ENCODE measurements around the gene ATP9B. TPM values are rescaled to one million over a fixed set of nuclear protein-coding genes. Genes with fewer than 3 reads are reported as not detected.
"Not testable (repeated sequence)": the region's sequence is repeated elsewhere in the genome, so short reads cannot be mapped to it uniquely, and the experiment has no call there.

The ATP9B gene
- total RNA-seq, 2 donors from 2014 or later, result 29.1 to 38.1 TPM

DNA sequence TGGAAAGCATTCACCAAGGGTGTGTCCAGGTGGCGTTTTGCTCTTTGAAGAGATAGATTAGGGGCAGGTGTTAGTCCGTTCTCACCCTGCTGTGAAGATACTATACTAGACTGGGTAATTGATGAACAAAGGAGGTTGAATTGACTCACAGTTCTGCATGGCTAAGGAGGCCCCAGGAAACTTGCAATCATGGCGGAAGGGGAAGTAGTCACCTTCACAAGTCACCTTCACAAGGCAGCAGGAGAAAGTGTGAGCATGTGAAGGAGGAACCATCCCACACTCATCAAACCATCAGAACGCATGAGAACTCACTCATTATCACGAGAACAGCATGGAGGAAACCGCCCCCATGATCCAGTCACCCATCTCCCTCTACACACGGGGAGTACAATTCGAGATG lies 190.8 kb downstream of the ATP9B start:
- TF ChIP-seq, protein P1, sequence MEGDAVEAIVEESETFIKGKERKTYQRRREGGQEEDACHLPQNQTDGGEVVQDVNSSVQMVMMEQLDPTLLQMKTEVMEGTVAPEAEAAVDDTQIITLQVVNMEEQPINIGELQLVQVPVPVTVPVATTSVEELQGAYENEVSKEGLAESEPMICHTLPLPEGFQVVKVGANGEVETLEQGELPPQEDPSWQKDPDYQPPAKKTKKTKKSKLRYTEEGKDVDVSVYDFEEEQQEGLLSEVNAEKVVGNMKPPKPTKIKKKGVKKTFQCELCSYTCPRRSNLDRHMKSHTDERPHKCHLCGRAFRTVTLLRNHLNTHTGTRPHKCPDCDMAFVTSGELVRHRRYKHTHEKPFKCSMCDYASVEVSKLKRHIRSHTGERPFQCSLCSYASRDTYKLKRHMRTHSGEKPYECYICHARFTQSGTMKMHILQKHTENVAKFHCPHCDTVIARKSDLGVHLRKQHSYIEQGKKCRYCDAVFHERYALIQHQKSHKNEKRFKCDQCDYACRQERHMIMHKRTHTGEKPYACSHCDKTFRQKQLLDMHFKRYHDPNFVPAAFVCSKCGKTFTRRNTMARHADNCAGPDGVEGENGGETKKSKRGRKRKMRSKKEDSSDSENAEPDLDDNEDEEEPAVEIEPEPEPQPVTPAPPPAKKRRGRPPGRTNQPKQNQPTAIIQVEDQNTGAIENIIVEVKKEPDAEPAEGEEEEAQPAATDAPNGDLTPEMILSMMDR (conservative IDR thresholded peaks at IDR 0.05), result no peak
- 94 to 97% methylated on average over 3 to 8 of the region's 8 CpGs for WGBS, 2 experiments (ENCODE audit: insufficient coverage in 1 of 2, insufficient read length in 1 of 2)
- no peaks in the 10 kb centered on the region for H3K27me3 Mint-ChIP-seq (ENCODE audit: insufficient read depth)
- no peak overlapping the region for H3K27ac Mint-ChIP-seq
- no peak for DNase-seq
- H3K4me1 Mint-ChIP-seq, result peaks cover 13% of the 10 kb centered on the region
- Histone ChIP-seq H3K4me1 (ENCODE audit: control insufficient read depth, insufficient read depth, low read length) (no peaks in the 10 kb centered on the region), H3K36me3 (ENCODE audit: control insufficient read depth, insufficient read depth, low read length) (peaks cover 3% of the 10 kb centered on the region), H3K27me3 (ENCODE audit: control insufficient read depth, insufficient read depth, low read length, poor library complexity, severe bottlenecking) (no peaks in the 10 kb centered on the region), H3K27ac (ENCODE audit: low read depth, low read length) (no peak overlapping the region), H3K9me3 (ENCODE audit: control insufficient read depth, low read length) (no peaks in the 10 kb centered on the region), H3K9ac (ENCODE audit: extremely low read depth, low read length, poor library complexity, severe bottlenecking) (no peak overlapping the region), H3K4me3 (ENCODE audit: low read length) (no peak overlapping the region)
- no peak overlapping the region for H3K4me3 Mint-ChIP-seq
- peaks cover 3% of the 10 kb centered on the region for H3K9me3 Mint-ChIP-seq
- peaks cover 13% of the 10 kb centered on the region for H3K36me3 Mint-ChIP-seq (ENCODE audit: low read depth)

DNA sequence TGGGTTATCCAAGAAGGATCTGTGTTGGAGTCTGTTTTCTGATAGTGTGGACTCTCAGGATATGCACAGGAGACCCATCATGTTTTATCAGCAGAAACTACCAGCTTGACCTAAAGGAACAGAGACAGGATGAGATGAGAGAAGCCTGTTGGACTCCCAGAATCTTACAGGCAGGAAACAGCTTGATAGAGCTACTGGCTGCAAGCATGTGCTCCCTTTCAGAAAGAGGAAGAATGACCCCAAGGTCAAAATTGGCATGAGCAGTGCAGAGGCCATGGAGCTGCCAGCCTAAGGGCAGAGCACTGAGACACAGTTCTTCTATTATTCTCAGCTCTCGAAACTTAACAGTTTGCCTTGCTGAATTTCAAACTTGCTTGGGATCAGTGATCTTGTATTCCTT lies 191.3 kb downstream of the ATP9B start:
- 100% methylated on average over 1 of the region's 1 CpG for WGBS, 2 experiments (ENCODE audit: insufficient coverage in 1 of 2, insufficient read length in 1 of 2)
- TF ChIP-seq, protein P1 (conservative IDR thresholded peaks at IDR 0.05), result no peak
- Histone ChIP-seq H3K36me3 (ENCODE audit: control insufficient read depth, insufficient read depth, low read length) (peaks cover 3% of the 10 kb centered on the region), H3K27ac (ENCODE audit: low read depth, low read length) (no peak overlapping the region), H3K27me3 (ENCODE audit: control insufficient read depth, insufficient read depth, low read length, poor library complexity, severe bottlenecking) (no peaks in the 10 kb centered on the region), H3K9me3 (ENCODE audit: control insufficient read depth, low read length) (no peaks in the 10 kb centered on the region), H3K4me3 (ENCODE audit: low read length) (no peak overlapping the region), H3K9ac (ENCODE audit: extremely low read depth, low read length, poor library complexity, severe bottlenecking) (no peak overlapping the region), H3K4me1 (ENCODE audit: control insufficient read depth, insufficient read depth, low read length) (no peaks in the 10 kb centered on the region)
- peaks cover 8% of the 10 kb centered on the region for H3K9me3 Mint-ChIP-seq
- H3K27ac Mint-ChIP-seq, result no peak overlapping the region
- DNase-seq, result no peak
- peaks cover 18% of the 10 kb centered on the region for H3K36me3 Mint-ChIP-seq (ENCODE audit: low read depth)
- no peak overlapping the region for H3K4me3 Mint-ChIP-seq
- H3K4me1 Mint-ChIP-seq, result peaks cover 8% of the 10 kb centered on the region
- no peaks in the 10 kb centered on the region for H3K27me3 Mint-ChIP-seq (ENCODE audit: insufficient read depth)

- Mint-ChIP-seq H3K36me3 (ENCODE audit: low read depth) (peaks cover 19% of the 10 kb centered on the region), H3K9me3 (peaks cover 11% of the 10 kb centered on the region)
- 87 to 93% methylated on average over 5 to 9 of the region's 9 CpGs for WGBS, 2 experiments (ENCODE audit: insufficient coverage in 1 of 2, insufficient read length in 1 of 2)
- DNase-seq; H3K27me3 Mint-ChIP-seq (ENCODE audit: insufficient read depth); H3K9ac ChIP-seq (ENCODE audit: extremely low read depth, low read length, poor library complexity, severe bottlenecking); H3K27me3 ChIP-seq (ENCODE audit: control insufficient read depth, insufficient read depth, low read length, poor library complexity, severe bottlenecking); H3K4me3 ChIP-seq (ENCODE audit: low read length); H3K27ac ChIP-seq (ENCODE audit: low read depth, low read length); H3K4me3 Mint-ChIP-seq; H3K27ac Mint-ChIP-seq; H3K9me3 ChIP-seq (ENCODE audit: control insufficient read depth, low read length); H3K4me1 Mint-ChIP-seq; H3K4me1 ChIP-seq (ENCODE audit: control insufficient read depth, insufficient read depth, low read length); H3K36me3 ChIP-seq (ENCODE audit: control insufficient read depth, insufficient read depth, low read length): not testable (repeated sequence)
Measured at GRCh38 chr18:79265068-79265467, 195.9 kb downstream of the ATP9B start.

- H3K9ac ChIP-seq (ENCODE audit: extremely low read depth, low read length, poor library complexity, severe bottlenecking); H3K27ac Mint-ChIP-seq; H3K4me3 ChIP-seq (ENCODE audit: low read length); H3K9me3 Mint-ChIP-seq; H3K9me3 ChIP-seq (ENCODE audit: control insufficient read depth, low read length); DNase-seq; H3K27ac ChIP-seq (ENCODE audit: low read depth, low read length); H3K27me3 ChIP-seq (ENCODE audit: control insufficient read depth, insufficient read depth, low read length, poor library complexity, severe bottlenecking); H3K4me1 ChIP-seq (ENCODE audit: control insufficient read depth, insufficient read depth, low read length); H3K4me3 Mint-ChIP-seq; H3K36me3 ChIP-seq (ENCODE audit: control insufficient read depth, insufficient read depth, low read length); H3K4me1 Mint-ChIP-seq; H3K27me3 Mint-ChIP-seq (ENCODE audit: insufficient read depth): not testable (repeated sequence)
- peaks cover 11% of the 10 kb centered on the region for H3K36me3 Mint-ChIP-seq (ENCODE audit: low read depth)
Measured at GRCh38 chr18:79271812-79272211, 202.6 kb downstream of the ATP9B start.

All from endodermal cell (in vitro differentiated cells).